Measurements from ENCODE around the gene INPP5A.
"Not testable (repeated sequence)": the region's sequence is repeated elsewhere in the genome, so short reads cannot be mapped to it uniquely, and the experiment has no call there.

The INPP5A gene

DNA sequence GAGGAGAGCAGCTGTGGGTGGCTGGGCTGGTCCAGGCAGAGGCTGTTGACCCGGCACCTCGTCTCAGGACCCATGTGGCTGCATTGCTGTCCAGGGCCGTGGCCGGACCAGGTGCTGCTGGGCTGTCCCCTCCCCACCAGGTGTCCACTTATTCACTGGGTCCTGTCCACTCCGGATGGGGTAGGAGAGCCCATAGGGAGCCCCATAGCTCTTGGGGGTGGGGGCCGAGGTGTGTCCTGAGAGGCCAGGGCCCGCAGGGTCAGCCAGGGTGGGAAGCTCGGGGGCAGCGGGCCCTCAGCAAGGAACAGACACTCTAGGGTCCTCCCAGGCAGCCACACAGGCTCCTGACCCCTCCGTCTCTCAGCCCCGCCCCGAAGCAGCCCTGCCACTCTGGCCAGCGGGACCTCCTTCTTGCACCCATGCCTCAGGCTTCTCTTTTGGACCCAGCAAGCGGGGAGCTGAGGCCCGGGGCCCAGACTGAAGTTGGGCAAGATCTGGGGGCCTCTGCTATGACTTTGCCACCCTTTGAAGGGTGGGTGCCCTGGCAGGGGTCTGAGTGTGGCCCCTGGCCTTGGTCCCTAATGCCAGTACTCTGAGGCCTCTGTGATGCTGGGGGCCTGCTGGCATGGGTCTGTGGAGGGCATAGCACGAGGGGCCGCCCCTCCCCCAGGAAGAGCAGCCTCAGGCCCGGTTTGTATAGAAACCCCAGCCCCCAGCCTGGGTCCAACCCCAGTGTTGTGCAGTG is 162.0 kb downstream of the INPP5A start:
- DNase-seq, result no peak

- DNase-seq, result peak; percentile 3 to 84 (median 60)
These were observed 162.8 kb downstream of the INPP5A start for GRCh38 chr10:132700156-132701098.

DNA sequence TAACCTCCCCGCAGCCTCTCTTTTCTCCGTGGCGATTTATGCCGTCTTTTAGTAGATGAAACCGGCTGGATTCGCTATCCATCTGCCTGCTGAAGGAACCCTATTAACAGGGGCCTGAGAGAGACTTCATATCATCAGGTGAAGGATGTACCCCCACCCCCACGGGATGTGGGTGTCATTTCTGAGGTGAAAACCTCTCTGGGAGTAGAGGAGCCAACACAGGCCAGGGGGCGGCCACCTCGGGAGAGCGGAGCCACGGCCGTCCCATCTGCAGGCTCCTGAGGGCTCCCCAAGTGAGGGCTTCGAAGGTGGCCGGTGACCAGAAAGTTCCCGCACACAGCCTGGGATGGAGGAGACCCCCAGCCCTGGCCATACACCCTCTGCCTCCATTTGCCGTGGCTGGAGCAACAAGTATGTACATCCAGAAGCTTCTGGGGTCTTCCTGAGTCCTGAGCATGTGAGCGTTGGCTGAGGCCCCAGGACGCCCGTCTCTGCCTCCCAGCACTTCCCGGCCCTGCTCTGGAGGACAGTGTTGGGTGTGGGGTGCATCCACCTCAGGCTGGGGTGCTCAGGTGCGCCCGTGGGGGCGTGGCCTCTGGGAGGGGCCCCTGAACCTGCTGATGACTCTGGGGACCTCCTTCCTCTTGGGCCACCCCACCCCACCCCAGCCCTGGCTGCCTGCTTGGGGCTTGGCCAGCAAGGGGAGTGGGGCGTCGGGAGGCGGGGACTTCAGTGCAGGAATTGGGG is 163.7 kb downstream of the INPP5A start:
- DNase-seq, result no peak

GRCh38 chr10:132701846-132702190 is 164.2 kb downstream of the INPP5A start:
- DNase-seq, result no peak

GRCh38 chr10:132702601-132703418 is 165.2 kb downstream of the INPP5A start:
- no peak for DNase-seq

DNA sequence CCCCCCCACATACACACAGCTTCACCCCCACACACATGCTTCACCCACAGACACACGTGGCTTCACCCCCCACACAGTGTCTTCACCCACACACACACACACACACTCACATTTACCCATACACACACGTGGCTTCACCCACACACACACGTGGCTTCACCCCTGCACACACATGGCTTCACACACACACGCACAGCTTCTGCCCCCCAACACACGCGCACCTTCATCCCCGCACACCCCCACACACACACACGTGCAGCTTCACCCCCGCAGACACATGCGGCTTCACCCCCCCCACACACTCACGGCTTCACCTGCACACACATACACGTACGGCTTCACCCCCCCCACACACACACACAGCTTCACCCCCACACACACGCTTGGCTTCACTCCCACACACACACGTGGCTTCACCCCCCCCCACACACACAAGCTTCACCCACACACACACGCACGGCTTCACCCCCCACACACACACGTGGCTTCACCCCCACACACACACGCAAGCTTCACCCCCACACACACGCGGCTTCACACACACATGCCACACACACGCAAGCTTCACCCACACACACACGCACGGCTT is 165.9 kb downstream of the INPP5A start:
- DNase-seq, result no peak

DNA sequence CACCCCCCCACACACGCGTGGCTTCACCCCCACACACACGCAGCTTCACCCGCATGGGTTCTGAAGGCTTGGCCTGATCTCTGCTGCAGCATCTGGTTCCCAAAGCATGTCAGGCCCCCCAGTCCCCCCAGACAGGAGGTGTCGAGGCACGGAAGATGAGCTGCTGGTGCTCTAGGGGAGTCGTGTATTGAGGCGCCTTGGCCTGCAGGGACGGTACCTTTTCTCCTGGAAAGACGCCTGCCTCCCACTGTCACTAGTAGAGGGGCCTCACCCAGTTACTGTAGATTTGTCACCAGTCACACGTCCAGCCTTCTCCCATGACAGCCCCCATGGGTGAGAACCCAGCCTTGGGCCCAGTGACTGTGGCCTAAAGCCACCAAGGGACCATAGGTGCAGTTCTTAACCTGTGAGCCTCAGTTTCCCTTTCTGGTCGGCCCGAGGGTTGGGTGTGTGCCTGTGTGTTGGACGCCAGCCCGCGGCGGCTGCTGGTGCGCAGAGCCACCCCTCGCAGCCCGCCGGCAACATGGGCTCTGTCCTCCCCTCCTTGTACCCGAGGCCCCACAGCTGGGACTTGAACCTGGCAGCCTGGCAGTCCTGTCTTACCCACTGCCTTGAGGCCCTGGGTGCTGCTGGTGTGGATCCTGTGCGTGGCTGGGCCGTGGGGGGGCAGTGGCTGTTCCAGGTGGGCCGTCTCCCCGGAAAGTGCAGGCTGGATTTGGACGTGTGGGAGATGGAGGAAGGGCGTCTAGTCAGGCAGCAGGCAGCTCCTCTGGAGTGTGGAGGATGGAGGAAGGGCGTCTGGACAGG is 166.6 kb downstream of the INPP5A start:
- no peak for DNase-seq

DNA sequence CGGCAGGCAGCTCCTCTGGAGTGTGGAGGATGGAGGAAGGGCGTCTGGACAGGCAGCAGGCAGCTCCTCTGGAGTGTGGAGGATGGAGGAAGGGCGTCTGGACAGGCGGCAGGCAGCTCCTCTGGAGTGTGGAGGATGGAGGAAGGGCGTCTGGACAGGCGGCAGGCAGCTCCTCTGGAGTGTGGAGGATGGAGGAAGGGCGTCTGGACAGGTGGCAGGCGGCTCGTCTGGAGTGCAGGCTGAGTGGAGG is 167.2 kb downstream of the INPP5A start:
- not testable (repeated sequence) for DNase-seq

GRCh38 chr10:132705173-132705572 is 167.6 kb downstream of the INPP5A start:
- DNase-seq, result no peak

DNA sequence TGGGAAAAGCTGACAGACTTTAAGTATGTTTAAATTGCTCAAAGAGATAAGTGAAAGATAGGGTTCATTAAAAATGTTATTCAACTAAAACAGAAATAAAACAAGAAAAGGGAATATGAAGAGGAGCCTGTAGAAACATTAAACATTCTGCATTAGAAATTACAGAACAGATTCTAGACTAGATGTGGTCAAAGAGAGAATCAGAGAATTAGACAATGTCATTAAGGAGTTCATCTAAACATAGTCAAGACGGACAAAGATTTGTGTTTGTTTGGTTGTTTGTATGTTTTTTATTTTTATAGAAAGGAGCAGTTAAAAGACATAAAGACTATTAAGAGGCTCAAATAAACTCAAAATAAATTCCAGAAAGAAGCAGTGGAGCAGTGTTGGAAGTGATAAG is 168.4 kb downstream of the INPP5A start:
- no peak for DNase-seq

DNA sequence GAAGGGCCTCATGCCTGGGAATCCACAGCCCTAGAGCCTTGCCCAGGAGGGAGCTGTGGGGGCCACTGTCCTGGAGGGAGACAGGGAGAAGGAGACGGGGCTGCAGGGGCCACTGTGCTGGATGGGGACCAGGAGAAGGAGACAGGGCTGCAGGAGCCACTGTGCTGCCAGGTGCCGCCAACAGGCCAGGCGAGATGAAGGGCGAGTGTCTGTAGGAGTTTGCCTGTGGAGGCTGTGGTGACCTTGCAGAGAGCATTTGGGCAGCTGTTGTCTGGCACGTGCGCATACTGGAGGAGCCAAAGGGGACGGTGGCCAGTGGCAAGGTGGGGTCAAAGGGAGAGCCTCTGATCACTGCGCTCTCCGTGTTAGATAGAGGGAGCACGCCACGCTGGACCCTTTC is 169.1 kb downstream of the INPP5A start:
- no peak for DNase-seq

- no peak for DNase-seq
These were observed 169.7 kb downstream of the INPP5A start for GRCh38 chr10:132707121-132707775.

- no peak for DNase-seq
These were observed 170.2 kb downstream of the INPP5A start for GRCh38 chr10:132707776-132708171.

DNA sequence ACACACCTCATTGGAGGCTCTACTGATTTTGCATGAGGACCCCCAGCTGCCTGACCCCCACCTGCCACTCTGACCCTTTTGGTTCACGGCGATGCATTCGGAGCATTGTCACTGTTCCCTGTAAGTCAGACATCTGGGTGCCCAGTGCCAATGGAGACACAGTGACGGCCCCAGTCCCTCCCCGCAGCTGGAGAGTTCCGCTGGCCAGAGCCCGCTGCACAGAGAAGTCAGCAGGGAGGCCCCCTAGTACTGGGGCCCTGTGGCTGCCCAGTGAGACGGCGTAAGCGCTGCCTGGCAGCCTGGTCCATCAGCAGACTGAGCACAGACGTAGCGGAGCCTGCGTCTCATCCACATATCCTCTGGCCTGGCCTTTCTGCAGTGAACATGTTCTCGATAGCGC is 170.9 kb downstream of the INPP5A start:
- no peak for DNase-seq

DNA sequence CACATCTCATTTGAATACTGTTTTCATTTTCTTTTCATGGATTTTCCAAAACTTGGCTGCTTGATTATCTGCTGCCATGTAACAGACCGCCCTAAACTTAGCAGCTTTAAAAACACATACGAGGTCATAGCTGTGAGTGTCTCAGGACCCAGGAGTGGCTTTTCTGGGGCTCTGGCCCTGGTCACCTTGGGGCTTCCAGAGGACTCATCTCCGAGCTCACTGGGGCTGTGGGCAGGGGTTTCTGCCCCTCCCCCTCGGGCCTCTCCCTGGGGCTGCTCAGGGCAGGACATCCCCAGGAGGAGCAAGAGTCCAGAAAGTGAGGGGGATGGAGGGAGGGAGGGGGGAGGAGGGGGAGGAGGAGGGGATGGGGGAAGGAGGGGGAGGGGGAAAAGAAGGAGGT is 171.3 kb downstream of the INPP5A start:
- DNase-seq, result no peak

GRCh38 chr10:132709471-132709951 is 171.9 kb downstream of the INPP5A start:
- DNase-seq, result no peak

DNA sequence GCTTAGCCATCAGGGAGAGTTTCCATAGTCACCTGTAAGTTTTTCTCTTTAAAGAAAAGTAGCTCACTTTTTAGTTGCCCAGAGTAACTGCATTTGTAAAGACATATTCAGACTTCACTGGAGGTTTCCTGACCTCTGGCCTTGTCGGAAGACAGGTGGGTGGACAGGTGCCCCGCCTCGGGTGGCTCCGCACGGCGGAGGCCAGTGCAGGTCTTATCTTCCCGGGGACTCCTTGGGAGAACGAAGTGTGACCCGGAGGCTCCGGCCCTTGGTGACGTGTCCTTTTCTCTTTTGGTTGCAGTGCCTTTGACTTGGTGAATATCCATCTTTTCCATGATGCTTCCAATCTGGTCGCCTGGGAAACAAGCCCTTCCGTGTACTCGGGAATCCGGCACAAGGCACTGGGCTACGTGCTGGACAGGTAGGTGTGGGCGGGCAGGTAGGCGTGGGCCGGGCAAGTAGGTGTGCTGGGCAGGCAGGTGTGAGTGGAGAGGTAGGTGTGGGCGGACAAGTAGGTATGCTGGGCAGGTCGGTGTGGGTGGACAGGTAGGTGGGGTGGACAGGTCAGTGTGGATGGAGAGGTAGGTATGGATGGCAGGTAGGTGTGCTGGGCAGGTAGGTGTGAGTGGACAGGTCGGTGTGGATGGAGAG is 172.6 kb downstream of the INPP5A start:
- no peak for DNase-seq

- no peak for DNase-seq
These were observed 173.4 kb downstream of the INPP5A start for GRCh38 chr10:132710746-132711612.

DNA sequence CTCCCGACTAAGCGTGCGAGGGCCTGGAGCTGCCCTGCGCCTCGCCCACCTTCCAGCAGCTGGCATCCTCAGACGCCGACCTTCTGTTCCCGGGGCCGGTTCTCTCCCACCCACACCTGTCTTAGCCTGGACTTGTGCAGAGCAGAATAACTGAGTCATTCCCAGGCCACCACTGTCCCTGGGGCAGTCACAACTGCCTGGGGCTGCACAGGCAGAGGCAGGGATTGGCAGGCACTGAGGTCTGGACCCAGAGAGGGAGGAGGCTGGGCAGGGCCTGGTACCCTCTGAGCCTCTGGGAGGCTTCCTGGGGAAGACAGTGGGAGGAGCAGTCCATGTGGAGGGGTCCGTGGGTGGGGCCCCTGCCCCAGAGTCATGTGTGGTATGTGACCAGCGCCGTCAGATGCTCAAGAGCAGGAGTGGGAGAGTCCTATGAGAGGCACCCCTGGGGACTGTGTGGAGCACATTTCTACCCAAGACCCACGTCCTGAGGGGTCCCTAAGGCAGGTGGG is 174.1 kb downstream of the INPP5A start:
- no peak for DNase-seq
